Keratinocyte (primary cell): ENCODE results near the gene HIP1.

ENCODE experiments used
- EZH2 ChIP-seq: IDR thresholded peaks from one replicate; pipeline ENCODE4 v1.6.1; 2012; ENCODE audit warnings: inconsistent platforms, mild to moderate bottlenecking, low read length, moderate library complexity
- TF ChIP-seq, protein P1 (sequence below), 3 experiments: IDR thresholded peaks in 1 of 3; conservative IDR thresholded peaks in 1 of 3; optimal IDR thresholded peaks in 1 of 3; 2 replicates in 2 of 3; 3 replicates in 1 of 3; pipeline versions ENCODE3 to v1.5.1; 2011; ENCODE audit warnings: low read length in 3 of 3, mild to moderate bottlenecking in 3 of 3, moderate library complexity in 2 of 3, control low read depth in 1 of 3, inconsistent platforms in 1 of 3; ENCODE audit not compliant: insufficient read depth in 2 of 3; ENCODE audit errors: extremely low read depth in 1 of 3

DNA sequence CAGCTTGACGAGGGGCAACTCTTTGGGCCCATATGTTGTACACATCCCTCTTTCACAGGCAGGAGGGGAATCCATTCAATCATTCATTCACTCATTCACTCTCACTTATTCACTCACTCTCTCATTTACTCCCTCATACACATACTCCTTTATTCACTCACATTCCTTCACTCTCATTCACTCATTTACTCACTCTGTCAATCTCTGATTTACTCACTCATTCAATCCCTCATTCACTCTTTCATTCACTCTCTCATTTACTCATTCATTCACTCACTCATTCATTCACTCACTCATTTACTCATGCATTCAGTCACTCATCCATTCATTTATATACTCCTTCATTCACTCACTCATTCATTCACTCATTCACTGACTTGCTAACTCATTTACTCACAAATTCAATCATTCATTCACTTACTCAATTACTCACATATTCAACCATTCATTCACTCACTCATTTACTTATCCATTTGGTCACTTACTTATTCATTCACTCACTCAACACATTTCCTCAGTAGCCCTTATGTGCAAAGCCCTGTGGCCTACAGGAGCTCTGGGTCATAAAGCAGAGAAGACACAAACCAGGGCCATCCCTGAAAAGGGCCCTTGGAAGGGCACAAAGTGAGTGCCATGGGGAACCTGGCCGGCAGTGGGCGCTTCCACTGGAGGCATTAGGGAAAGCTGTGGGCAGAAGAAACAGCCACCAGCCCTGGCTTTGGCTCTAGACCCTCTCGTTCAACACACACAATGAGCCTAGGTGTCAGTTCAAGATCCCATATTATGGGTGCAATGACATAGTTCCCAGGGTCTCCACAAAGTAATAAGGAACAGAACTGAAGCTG, 26.0 kb downstream of the HIP1 start:
- TF ChIP-seq, protein P1, sequence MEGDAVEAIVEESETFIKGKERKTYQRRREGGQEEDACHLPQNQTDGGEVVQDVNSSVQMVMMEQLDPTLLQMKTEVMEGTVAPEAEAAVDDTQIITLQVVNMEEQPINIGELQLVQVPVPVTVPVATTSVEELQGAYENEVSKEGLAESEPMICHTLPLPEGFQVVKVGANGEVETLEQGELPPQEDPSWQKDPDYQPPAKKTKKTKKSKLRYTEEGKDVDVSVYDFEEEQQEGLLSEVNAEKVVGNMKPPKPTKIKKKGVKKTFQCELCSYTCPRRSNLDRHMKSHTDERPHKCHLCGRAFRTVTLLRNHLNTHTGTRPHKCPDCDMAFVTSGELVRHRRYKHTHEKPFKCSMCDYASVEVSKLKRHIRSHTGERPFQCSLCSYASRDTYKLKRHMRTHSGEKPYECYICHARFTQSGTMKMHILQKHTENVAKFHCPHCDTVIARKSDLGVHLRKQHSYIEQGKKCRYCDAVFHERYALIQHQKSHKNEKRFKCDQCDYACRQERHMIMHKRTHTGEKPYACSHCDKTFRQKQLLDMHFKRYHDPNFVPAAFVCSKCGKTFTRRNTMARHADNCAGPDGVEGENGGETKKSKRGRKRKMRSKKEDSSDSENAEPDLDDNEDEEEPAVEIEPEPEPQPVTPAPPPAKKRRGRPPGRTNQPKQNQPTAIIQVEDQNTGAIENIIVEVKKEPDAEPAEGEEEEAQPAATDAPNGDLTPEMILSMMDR (optimal IDR thresholded peaks at IDR 0.05 in 1 of 3, IDR thresholded peaks at IDR 0.05 in 1 of 3, conservative IDR thresholded peaks at IDR 0.05 in 1 of 3; ENCODE audit: extremely low read depth in 1 of 3, insufficient read depth in 2 of 3, low read length in 3 of 3), result no peak
- no peak for TF ChIP-seq EZH2
